HG03520 (cell line): ENCODE data around the gene C17orf67.

Experiments used
- ATAC-seq: cut with Tn5 transposase; IDR thresholded peaks from one replicate; pipeline ENCODE4 v1.9.1; 2021; ENCODE audit warnings: mild to moderate bottlenecking, moderate library complexity; ENCODE audit not compliant: unreplicated experiment

Gene C17orf67

GRCh38 chr17:56833809-56834379 lies at the start of gene C17orf67, which contains the start of gene DGKE:
TSS of gene C17orf67 (minus strand) at chr17:56833920. CDS start at chr17:56815810, 18,110 bp downstream.
TSS of gene DGKE (plus strand) at chr17:56834151. CDS start at chr17:56834796, 645 bp downstream.
- peak; percentile 70 for ATAC-seq

- no peak for ATAC-seq
Observed at GRCh38 chr17:56881685-56882295, 48.1 kb upstream of the C17orf67 start.

DNA sequence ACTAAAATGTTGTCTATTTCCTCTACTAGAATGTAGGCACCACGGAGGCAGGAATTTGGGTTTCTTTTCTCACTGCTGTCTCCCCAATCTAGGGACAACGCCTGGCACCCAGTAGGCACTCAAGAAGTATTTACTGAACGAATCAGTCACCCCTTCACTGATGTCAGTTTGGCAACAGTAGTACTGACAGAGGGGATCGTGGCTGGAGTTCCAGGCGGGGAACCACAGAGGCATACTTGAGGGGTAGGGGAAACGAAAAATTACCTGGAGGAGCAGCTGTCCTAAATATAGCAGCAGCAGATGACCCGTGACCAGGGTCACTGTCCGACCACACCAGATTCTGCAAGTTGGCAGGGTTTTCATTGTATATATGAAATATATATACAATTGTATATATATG lies 46.9 kb upstream of the C17orf67 start:
- ATAC-seq = no peak

DNA sequence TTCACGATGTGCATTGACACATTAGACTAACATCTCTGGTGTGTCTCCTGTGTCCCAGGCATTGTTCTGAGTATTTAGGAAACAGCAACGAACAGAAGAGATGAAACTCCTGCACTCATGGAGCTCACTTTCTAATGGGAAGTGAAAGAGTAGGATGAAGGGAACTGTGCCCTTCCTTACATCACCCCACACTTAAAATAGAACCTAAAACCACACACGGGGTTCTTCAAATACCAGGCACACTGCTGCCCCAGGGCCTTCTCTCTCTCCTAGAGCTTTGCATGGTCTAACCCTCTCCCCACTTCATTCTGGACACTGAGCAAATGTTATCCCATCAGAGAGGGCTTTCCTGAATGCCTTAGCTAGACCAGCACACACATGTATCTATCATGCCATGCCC lies 46.4 kb upstream of the C17orf67 start:
- ATAC-seq = no peak

- ATAC-seq = no peak
Observed at GRCh38 chr17:56879280-56879679, 45.6 kb upstream of the C17orf67 start.

GRCh38 chr17:56876766-56877179 lies 43.1 kb upstream of the C17orf67 start:
- ATAC-seq = no peak

DNA sequence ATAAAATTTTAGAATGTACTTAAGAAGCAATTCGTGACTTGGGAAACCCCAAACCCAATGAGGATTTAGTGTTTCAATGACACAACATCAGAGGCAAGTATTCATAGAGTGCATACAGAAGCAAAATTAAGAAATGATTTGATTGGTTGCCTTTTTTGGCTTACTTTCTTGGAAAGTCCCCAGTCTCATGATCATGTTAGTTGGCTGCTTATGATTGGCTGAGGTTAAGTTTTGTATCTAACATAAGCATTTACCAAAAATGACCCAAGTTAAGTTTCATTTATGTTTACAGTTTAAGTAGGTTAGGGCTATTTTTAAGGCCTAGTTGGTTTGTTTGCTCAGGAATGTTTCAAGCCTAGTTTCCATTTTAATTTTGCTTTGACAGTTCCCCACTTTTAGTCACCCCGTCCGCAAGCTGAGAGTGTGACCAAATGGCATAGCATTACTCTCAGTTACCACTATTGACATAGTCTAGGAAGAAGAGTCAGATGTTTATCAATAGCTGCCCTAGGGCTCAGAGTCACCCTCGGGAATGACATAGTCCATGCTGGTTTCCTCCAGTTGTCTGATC lies 36.4 kb upstream of the C17orf67 start:
- no peak for ATAC-seq

- no peak for ATAC-seq
Observed at GRCh38 chr17:56868716-56869115, 35.0 kb upstream of the C17orf67 start.

- no peak for ATAC-seq
Observed at GRCh38 chr17:56867948-56868376, 34.2 kb upstream of the C17orf67 start.

DNA sequence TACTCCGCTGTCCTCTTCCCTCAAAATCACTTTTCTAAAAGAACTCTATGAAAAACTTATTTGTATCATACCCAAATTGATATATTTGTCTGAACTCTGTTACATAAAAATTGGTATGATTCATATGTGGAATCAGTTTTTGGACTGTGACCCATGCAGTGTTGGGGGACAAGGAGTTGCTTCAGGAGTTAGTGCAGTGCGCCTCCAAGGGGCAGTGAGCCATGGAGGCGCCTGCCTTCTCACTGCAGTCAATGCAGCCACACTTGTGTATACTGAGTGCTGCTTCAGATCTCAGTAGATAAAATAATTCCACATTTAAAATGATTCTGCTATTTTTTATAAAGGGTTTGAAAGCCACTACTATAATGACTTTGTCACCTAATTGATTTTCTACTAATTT lies 32.8 kb upstream of the C17orf67 start:
- no peak for ATAC-seq

DNA sequence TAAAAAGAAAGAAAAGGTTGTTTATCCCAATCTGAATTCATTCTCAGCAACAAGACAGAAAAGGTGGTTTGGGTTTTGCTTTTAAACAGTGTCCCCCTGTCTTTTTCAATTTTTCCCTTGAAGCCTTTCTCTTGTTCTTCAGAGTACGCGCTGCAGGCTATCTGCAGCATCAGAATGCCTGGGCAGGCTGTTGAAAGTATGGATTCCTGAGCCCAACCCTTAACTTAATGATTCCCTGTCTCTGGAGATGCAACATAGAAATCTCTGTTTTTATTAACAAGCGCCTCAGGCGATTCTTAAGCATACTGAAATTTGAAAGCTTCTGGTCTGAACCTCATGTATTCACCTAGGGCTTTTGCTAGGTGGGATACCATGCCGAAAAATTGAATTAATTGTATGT lies 32.4 kb upstream of the C17orf67 start:
- no peak for ATAC-seq

DNA sequence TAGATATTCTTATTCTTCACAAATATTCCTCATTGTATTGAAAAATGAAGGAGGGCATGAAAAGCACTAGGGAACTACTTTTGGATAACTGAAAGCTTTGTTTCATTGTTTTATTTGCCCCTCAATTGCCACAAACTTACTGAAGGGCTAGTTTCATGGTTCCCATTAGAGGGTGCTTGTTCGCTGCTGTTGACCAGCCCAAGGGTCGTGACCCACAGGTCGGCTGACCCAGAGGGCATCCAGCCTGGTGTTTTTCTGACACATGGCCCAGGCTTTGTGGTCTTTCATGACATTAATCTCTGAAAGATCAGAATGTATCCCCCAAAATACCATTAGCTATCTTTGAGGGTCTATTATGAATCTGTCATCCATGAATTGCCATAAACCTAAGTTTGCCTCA lies 30.3 kb upstream of the C17orf67 start:
- no peak for ATAC-seq

GRCh38 chr17:56861899-56862298 lies 28.2 kb upstream of the C17orf67 start:
- no peak for ATAC-seq

DNA sequence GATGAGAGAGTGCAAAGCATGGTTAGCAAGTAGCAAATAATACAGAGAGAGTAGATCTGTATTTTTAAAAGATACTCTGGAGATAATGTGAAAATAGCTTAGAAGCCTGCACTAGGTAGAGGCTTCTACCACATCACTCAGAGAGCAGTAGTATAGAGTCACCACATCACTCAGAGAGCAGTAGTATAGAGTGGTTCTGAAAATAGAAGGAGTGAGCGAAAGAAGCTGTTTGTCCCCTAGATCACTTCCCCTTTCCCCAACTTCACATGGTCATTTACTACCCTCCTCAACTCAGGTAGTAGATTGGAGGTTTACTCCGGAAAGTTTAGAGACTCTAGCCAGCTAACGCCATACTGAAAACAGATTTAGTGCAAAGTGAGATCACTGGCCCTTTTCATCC lies 17.3 kb upstream of the C17orf67 start:
- ATAC-seq = no peak

DNA sequence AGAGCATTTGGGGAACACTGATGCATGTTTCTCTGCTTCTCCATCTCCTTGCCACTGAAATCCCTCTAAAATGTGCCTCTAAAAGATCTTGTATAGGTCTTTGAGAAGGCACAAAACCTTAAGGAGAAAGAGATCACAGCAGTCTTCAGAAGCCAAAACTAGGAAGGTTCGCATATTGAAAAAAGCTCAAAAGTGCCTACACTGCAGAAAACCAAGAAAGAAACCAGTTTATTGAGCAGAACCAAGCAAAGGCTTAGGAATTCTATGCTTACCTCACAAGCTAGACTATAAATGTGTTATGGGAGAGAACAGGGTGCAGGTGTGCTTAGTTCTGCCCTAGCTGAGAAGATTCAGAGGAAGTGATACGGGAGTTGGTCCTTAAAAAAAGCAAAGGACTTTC lies 16.9 kb upstream of the C17orf67 start:
- no peak for ATAC-seq

- ATAC-seq = no peak
Observed at GRCh38 chr17:56849131-56849530, 15.4 kb upstream of the C17orf67 start.

- ATAC-seq = no peak
Observed at GRCh38 chr17:56847106-56847505, 13.4 kb upstream of the C17orf67 start.

GRCh38 chr17:56845934-56846333 lies 12.2 kb upstream of the C17orf67 start:
- no peak for ATAC-seq

DNA sequence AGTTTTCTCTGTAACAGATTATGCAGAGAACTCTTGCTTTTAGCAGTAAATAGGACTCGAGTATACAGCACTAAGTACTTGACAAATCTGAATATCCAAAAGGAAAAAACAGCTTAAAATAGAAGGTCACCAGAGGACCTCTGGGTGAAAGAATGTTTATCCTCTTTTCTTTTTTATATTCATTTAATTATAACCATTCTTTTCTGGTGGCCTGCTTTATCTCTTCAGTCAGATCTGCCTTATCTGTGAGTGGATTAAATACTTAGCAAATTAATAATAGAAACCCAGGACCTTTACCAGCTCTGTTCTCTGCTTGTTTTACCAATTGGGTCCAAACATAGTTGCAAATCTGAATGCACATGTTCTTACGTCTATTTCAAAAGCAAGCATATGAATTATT lies 8.9 kb upstream of the C17orf67 start:
- ATAC-seq = no peak

- no peak for ATAC-seq
Observed at GRCh38 chr17:56838687-56839086, 5.0 kb upstream of the C17orf67 start.

GRCh38 chr17:56835264-56835585 lies 1.5 kb upstream of the C17orf67 start:
- ATAC-seq = no peak

- ATAC-seq = peak; percentile 31
Observed at GRCh38 chr17:56834380-56835263, 902 bp upstream of the C17orf67 start.
